ENCODE results near the gene MECR.

The MECR gene

GRCh38 chr1:29239142-29239541 is 8.4 kb upstream of the MECR start:
- Histone ChIP-seq H3K27ac (ENCODE audit: low read length) (no peak overlapping the region), H3K9ac (ENCODE audit: low read length) (no peak overlapping the region), H3K4me3 (ENCODE audit: low read length) (no peak overlapping the region), H4K20me1 (ENCODE audit: insufficient read depth, low read length) (no peaks in the 10 kb centered on the region), H3K4me2 (ENCODE audit: low read depth, low read length) (no peak overlapping the region), H3K9me3 (replicated peaks; ENCODE audit: insufficient read depth, low read length) (no peaks in the 10 kb centered on the region), H3K9me2 (replicated peaks; ENCODE audit: insufficient read depth, low read length) (no peaks in the 10 kb centered on the region), H3K36me3 (replicated peaks; ENCODE audit: insufficient read depth, low read length) (no peaks in the 10 kb centered on the region), H3K4me1 (ENCODE audit: low read length) (peaks cover 8% of the 10 kb centered on the region), H3F3A (ENCODE audit: insufficient read depth, low read length) (no peaks in the 10 kb centered on the region), H2AFZ (ENCODE audit: low read length) (no peak overlapping the region), H3K79me2 (ENCODE audit: low read length) (no peaks in the 10 kb centered on the region), H3K27me3 (replicated peaks; ENCODE audit: insufficient read depth, low read length) (peaks cover 80% of the 10 kb centered on the region)
- no peak for DNase-seq
- TF ChIP-seq EZH2 (optimal IDR thresholded peaks at IDR 0.05; ENCODE audit: low read depth, low read length) (no peak), EZH2phosphoT487 (IDR thresholded peaks at IDR 0.05; ENCODE audit: low read length) (no peak)
- TF ChIP-seq, protein P1, sequence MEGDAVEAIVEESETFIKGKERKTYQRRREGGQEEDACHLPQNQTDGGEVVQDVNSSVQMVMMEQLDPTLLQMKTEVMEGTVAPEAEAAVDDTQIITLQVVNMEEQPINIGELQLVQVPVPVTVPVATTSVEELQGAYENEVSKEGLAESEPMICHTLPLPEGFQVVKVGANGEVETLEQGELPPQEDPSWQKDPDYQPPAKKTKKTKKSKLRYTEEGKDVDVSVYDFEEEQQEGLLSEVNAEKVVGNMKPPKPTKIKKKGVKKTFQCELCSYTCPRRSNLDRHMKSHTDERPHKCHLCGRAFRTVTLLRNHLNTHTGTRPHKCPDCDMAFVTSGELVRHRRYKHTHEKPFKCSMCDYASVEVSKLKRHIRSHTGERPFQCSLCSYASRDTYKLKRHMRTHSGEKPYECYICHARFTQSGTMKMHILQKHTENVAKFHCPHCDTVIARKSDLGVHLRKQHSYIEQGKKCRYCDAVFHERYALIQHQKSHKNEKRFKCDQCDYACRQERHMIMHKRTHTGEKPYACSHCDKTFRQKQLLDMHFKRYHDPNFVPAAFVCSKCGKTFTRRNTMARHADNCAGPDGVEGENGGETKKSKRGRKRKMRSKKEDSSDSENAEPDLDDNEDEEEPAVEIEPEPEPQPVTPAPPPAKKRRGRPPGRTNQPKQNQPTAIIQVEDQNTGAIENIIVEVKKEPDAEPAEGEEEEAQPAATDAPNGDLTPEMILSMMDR (IDR thresholded peaks at IDR 0.05; ENCODE audit: low read length) = no peak

DNA sequence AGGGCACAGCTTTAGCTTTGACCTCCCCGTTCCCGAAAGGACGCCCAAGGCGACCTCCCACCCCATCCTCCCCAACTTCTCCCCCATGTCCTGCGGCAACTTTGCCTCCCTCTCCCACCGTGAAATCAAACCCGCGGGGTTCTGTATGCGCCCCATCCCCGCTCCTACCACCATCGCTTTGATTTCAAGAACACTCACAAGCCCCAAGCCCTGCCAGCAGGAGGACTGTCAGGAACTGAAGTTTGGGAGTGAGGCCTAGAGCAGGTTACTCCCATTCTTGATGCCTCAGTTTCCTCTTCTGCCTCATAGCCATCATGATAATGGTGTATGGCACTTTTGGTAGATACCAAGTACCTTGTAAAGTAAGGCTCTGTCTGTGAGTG is 7.9 kb upstream of the MECR start:
- Histone ChIP-seq H3K4me2 (ENCODE audit: low read depth, low read length) (no peak overlapping the region), H3K9ac (ENCODE audit: low read length) (no peak overlapping the region), H2AFZ (ENCODE audit: low read length) (no peak overlapping the region), H3K79me2 (ENCODE audit: low read length) (no peaks in the 10 kb centered on the region), H4K20me1 (ENCODE audit: insufficient read depth, low read length) (no peaks in the 10 kb centered on the region), H3F3A (ENCODE audit: insufficient read depth, low read length) (no peaks in the 10 kb centered on the region), H3K4me1 (ENCODE audit: low read length) (peaks cover 8% of the 10 kb centered on the region), H3K9me2 (replicated peaks; ENCODE audit: insufficient read depth, low read length) (no peaks in the 10 kb centered on the region), H3K27ac (ENCODE audit: low read length) (no peak overlapping the region), H3K4me3 (ENCODE audit: low read length) (no peak overlapping the region), H3K27me3 (replicated peaks; ENCODE audit: insufficient read depth, low read length) (peaks cover 80% of the 10 kb centered on the region), H3K36me3 (replicated peaks; ENCODE audit: insufficient read depth, low read length) (no peaks in the 10 kb centered on the region), H3K9me3 (replicated peaks; ENCODE audit: insufficient read depth, low read length) (no peaks in the 10 kb centered on the region)
- TF ChIP-seq EZH2phosphoT487 (IDR thresholded peaks at IDR 0.05; ENCODE audit: low read length) = no peak
- TF ChIP-seq, protein P1 (IDR thresholded peaks at IDR 0.05; ENCODE audit: low read length) = no peak
- TF ChIP-seq EZH2 (optimal IDR thresholded peaks at IDR 0.05; ENCODE audit: low read depth, low read length) = no peak
- no peak for DNase-seq

DNA sequence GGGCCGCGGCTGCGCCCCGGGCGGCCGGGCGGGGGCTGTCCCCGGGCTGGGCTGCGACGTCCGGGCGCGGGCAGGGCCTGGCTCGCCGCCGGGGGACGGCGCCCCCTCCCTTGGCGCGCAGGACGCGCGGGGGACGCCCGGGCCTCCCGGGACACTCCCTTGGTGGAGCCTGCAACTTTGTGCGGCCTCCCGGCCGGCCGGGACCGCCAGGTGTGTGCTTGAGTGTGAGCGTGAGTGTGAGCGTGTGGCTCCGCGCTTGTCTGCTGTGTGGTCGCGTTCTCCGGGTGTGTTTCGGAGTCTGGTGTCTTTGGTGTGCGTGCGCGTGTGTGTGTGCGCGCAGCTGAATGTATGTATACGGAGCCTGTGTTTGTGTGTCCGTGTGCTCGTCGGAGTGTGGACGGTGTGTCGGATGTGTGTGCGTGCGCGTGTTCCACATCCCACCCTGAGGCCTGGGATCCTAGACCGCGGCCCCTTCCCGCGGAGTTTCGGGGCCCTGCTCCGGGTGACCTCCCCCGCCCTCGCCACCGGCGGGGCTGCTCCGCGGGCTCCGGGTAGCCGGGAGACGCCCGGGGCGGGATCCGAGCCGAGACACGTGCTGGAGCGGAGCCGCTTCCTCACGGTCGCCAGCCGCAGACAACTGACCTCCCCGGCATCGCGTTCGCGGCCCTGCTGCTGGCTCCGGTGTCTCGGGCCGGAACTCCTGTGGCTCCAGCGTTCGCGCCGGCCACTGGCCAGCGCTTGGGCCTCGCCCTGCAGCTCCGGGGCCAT is 7.3 kb upstream of the MECR start:
- Histone ChIP-seq H3K36me3 (replicated peaks; ENCODE audit: insufficient read depth, low read length) (no peaks in the 10 kb centered on the region), H3K27me3 (replicated peaks; ENCODE audit: insufficient read depth, low read length) (peaks cover 78% of the 10 kb centered on the region), H3K9me2 (replicated peaks; ENCODE audit: insufficient read depth, low read length) (no peaks in the 10 kb centered on the region), H3K79me2 (ENCODE audit: low read length) (no peaks in the 10 kb centered on the region), H3K4me3 (ENCODE audit: low read length) (no peak overlapping the region), H3K4me1 (ENCODE audit: low read length) (peaks cover 8% of the 10 kb centered on the region), H3K9me3 (replicated peaks; ENCODE audit: insufficient read depth, low read length) (no peaks in the 10 kb centered on the region), H3K9ac (ENCODE audit: low read length) (no peak overlapping the region), H2AFZ (ENCODE audit: low read length) (no peak overlapping the region), H3K27ac (ENCODE audit: low read length) (no peak overlapping the region), H3F3A (ENCODE audit: insufficient read depth, low read length) (no peaks in the 10 kb centered on the region), H3K4me2 (ENCODE audit: low read depth, low read length) (no peak overlapping the region), H4K20me1 (ENCODE audit: insufficient read depth, low read length) (no peaks in the 10 kb centered on the region)
- no peak for DNase-seq
- TF ChIP-seq EZH2 (optimal IDR thresholded peaks at IDR 0.05; ENCODE audit: low read depth, low read length) (peak; percentile 98), EZH2phosphoT487 (IDR thresholded peaks at IDR 0.05; ENCODE audit: low read length) (peak; percentile 50; the same call in 1 of the 2 replicates)
- TF ChIP-seq, protein P1 (IDR thresholded peaks at IDR 0.05; ENCODE audit: low read length) = no peak
